GM21717 (cell line): ENCODE measurements around the gene WBP2NL.
A peak's percentile ranks its signal among the peaks of the same experiment; 100 is the strongest.

Source experiments
- ATAC-seq: cut with Tn5 transposase; IDR thresholded peaks from one replicate; pipeline ENCODE4 v1.9.1; 2021; ENCODE audit warnings: mild to moderate bottlenecking, moderate library complexity; ENCODE audit not compliant: unreplicated experiment

Gene WBP2NL

DNA sequence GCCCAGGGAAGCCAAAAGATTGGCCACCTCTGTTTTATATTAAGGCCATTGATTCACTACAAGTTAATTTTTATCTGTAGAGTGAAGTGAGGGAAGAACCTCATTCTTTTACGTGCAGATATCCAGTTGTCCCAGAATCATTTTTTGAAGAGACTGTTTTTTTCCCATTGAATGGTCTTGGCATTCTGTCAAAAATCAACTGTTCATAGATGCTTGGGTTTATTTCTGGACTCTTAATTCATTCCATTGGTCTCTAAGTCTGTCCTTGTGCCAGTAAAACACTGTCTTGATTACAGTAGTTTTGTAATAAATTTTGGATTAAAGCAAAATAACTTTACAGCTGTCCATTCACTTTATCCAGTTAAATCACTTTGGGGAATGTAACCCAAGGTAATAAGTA is 26.8 kb downstream of the WBP2NL start:
- no peak for ATAC-seq

DNA sequence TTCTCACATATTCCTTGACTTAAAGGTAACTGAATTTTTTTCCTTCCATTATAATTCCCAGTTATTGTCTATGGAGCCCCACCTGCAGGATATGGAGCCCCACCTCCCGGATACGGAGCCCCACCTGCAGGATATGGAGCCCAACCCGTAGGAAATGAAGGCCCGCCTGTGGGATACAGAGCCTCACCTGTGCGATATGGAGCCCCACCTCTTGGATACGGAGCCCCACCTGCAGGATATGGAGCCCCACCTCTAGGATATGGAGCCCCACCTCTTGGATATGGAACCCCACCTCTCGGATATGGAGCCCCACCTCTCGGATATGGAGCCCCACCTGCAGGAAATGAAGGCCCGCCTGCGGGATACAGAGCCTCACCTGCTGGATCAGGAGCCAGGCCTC is 28.1 kb downstream of the WBP2NL start:
- ATAC-seq, result no peak

DNA sequence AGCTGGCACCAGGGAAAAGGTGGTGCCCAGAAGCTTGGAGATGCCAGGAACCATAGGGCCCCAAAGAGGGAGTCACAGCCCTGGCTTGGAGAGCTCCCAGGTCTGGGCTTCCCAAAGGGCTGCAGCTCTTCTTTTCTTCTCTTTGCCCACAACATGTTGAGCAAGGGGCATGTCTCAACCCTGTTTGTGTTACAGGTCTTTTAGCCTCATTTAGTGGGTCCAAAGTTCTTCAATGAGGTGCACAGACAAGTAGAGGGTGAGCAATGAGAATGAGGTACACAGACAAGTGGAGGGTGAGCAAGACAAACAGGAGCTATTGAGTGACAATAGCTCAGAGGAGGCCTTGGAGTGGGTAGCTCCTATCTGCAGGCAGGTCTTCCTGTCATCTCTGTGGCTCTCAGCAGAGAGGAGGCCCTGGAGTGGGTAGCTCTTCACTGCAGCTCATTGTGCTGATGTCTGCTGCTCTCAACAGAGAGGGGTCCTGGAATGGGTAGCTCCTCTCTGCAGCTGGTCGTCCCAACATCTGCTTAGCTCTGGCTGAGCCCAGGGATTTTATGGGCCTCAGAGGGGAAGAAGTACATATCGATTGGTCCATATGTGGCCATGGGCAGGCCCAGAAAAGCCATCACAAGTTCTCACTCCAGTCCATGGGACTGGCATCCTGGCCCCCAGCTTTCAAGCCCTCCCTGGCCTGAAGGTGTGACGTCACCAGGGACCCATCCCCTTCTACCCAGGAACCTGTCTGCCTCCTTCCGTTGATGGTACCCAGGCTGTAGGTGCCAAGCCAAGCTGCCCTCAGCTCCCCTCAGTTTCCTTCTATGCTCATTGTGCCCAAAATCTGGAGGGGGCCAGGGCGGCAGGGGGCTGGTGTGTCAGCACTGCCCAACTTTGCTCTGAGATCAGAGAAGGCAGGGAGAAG is 34.9 kb downstream of the WBP2NL start:
- ATAC-seq, result no peak

DNA sequence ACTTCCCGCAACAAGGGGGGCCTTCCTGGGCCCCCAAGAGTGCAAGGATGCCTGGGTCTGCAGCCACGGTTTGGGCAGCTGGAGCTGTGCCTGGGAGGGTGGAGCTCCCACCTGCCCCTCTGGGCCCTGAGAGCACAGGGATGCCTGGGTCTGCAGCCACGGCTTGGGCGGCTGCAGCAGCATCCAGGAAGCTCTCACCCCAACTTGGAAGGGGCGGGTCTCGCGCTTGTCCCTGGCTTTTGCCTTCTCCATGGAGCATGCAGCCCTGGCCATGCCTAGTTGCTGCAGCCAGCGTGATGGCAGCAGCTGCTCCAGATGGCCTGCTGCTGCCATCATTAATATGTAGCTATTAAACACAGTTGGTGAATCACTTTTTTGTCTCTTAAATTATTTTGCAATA is 36.7 kb downstream of the WBP2NL start:
- ATAC-seq, result no peak

DNA sequence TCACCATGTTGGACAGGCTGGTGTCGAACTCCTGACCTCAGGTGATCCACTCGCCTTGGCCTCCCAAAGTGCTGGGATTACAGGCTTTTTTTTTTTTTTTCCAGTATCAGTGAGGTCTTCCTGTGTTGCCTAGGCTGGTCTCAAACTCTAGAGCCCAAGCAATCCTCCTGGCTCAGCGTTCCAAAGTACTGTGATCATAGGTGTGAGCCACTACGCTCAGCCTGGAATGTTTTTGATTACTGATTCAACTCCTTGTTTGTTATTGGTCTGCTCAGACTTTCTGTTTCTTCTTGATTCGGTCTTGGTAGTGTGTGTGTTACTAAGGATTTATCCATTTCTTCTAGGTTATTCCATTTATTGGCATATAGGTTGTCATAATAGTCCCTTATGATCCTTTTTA is 40.7 kb downstream of the WBP2NL start:
- no peak for ATAC-seq

DNA sequence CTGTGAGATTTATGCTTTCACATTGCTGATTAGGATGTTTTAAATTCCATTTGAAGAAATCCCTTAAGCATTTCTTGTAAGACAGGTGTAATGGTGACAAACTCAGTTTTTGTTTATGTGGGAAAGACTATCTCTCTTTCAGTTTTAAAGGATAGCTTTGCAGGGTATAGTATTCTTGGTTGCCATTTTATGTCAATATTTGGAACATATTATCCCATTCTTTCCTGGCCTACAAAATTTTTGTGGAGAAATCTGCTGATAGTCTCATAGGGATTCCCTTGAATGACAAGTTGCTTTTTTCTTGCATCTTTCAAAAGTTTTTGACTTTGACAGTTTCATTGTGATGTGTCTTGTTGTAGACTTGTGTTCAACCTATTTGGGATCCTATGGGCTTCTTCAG is 43.2 kb downstream of the WBP2NL start:
- ATAC-seq, result no peak

DNA sequence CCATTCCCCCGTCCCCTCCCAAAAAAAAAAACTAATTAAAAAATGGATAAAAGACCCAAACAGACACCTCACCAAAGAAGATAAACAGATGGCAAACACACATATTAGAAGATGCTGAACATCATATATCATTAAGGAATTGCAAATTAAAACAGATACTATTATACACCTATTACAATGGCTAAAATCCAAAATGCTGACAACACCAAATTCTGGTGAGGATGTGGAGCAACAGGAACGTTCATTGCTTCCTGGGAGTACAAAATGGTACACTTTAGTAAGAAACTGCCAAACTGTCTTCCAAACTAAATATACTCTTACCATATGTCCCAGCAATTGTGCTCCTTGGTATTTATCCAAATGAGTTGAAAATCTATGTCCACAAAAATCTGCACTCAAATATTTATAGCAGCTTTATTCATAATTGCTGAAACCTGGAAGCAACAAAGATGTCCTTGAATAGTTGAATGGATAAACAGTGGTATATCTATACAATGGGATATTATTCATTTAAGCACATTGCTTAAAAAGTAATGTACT is 52.1 kb downstream of the WBP2NL start:
- no peak for ATAC-seq

DNA sequence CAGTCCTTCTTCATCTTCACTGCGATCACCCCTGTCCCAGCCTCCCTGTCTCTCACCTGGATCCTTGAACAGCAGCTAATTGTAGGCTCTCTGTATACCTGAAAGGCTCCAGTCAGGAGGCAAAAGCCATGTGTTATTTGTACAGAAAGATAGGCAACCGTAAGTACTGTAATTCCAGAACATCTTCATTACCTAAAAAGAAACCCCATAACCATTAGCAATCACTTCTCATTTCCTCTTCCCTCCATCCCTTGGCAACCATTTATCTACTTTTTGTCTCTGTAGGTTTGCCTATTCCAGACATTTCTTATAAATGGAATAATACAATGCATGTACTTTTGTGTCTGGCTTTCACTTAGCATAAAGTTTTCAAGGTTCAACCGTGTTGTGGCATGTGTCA is 54.2 kb downstream of the WBP2NL start:
- ATAC-seq, result no peak

DNA sequence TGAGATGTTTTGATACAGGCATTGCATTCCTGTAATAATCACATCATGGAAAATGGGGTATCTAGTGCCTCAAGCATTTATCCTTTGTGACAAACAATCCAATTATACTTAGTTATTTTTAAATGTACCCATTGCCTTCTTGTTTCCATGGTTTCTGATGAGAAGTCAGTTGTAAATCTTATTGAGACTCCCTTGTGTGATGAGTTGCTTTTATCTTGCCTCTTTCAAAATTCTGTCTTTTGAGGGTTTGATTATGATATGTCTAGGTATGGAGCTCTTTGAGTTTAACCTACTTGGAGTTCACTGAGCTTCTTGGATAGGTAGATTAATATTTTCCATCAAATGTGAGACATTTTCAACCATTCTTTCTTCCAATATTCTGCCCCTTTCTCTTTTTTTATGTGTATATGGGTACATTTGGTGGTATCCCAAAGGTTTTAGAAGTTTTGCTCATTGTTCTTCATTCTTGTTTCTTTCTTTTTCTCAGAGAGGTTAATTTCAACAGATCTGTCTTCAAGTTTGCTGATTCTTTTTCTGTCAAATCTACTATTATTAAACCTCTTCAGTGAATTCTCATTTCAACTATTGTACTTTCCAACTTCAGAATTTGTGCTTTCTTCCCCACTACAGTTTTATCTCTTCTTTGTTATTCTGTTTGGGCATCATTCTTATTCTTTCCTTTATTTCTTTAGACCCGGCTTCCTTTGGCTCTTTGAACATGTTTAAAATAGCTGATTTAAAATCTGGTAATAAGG is 58.3 kb downstream of the WBP2NL start:
- no peak for ATAC-seq

DNA sequence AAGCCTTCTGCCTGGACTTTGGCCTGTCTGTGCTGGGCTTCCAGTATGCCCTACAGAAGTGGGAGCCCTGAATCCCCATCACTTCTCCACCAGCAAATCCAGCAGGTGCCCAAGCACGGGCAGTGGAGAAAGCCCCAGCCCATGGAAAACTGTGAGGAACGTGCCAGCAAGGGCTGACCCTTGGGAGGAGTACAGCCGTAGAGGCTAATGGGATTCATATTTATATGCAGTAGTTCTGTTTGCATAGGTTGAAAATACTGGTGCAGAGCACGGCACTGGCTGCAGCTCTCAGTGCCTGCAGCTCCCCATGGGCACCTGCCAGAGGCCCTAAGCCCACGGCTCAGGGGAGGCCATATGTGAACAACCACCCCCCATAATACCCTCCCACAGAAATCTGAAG is 61.9 kb downstream of the WBP2NL start:
- no peak for ATAC-seq

DNA sequence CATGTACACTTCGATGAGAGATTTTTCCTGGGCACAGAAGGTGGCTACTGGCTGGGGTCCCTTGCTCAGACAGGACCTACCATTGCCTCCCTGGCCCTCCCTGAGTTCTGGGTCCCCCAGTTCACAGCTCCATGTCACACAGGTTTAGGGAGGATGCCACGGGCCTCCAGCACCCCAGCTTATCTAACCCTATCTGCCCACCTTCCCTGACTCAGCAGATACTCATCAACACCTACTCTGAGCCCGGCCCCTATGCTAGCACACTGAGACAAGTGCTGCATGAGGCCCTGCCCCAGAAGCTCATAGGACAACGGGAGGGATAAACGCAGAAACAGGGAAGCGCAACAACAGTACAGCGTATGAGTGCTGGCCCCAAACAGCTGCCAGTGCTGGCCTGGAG is 62.5 kb downstream of the WBP2NL start:
- no peak for ATAC-seq

DNA sequence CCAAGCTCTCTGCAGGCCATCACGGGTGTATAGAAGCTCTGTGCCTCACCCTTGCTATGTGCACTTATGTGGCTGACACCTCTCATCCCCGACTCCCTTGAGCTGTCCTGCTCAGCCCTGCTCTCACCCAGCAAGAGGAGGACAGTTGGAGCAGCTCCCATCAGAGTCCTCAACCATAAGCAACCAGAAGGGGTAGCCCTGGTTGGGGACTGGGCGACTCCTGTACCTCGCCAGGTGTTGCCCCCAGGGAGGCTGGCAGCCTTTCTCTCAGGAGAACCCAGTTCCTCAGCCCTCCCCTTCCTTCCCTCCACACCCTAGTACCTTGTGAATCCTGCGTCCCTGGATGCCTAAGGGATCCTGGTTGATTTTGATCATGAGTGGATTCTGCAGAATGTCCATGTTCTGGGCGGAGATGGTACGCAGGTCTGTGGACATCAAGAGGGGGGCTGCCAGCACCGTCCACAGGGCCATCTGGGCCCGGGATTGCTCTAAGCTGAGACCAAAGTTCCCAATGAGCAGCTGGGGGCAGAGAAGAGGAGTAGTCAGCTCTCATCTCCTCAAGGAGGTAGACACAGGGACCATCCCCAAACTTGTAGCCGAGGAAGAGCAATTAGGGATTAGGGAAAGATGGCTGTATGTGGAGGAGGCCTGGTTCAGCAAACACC is 64.0 kb downstream of the WBP2NL start:
- no peak for ATAC-seq

DNA sequence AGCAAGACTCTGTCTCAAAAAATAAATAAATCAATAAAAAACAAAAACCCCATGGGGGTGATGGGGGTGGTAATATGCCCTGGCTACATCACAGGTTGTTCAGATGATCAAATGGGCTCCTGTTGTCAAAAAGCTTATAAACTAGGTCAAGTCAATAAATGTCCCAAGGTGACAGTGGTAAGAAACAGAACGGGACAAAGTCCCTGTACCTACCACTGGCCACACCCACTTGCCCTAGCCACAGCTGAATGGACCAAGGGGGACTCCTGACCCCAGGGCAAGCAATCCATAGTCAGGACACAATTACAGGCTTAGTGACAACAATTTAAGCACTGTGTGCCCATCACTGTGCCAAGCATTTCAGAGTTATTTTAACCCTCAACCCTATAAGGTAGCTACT is 66.0 kb downstream of the WBP2NL start:
- ATAC-seq, result no peak

DNA sequence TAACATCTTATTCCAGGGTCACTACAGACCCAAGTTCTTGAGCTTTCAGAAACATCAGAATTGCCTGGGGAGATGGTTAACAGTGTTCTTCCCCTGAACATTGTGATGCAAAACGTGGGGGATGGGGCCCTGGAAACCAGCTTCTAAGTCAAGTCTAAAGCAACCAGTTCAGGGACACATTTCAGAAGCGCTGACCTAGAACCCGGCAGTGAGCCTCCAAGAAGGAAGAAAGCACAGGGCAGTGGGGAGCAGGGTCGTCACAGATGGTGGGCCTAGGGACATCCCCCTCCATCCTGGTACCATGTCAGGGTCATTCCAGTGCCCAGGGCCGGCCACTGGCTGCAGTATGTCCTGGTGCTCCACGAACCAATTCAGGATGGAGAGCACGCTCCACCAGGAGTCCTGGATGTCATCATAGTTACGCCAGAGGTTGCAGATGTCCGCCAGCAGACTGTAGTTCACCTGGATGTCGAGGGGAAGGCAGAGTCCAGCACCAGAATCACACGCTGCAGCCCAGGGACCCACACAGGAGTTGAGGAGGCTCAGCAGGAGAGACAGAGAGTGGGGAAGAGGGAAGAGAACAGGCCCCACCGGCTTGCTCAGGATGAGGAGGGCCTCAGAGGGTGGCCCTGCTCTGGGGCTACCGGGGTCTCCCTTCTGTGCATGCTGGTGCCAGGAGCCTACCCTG is 67.0 kb downstream of the WBP2NL start:
- ATAC-seq, result no peak

DNA sequence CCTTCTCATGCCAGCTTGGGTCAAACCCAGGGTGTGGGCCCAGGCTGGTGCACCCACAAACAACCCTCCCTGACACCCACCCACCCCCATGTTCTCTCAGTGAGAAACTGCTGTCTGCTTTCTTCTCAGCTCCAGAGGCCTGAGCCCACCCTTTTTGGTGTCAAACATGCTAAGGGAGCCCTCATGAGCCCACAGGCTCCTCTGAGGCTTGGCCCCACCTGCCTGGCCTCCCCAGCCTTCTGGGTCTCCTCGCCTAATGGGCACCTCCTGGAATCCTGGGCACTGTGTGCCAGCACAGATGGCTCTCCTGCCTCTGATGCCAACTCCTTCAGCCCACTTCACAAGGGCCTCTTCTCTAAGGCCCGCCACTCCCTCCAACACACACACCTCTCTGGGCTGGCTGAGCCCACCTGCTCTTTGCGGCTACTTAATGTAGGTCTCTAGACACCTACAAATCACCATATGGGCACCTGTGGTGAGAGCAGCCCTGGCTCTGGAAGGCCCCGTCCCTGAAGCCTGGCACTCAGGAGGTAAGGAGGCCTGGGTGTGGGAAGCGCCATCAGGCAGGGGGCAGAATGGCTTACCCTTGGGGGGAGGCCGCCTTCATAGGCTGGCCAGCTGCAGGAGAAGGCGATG is 67.7 kb downstream of the WBP2NL start:
- no peak for ATAC-seq

DNA sequence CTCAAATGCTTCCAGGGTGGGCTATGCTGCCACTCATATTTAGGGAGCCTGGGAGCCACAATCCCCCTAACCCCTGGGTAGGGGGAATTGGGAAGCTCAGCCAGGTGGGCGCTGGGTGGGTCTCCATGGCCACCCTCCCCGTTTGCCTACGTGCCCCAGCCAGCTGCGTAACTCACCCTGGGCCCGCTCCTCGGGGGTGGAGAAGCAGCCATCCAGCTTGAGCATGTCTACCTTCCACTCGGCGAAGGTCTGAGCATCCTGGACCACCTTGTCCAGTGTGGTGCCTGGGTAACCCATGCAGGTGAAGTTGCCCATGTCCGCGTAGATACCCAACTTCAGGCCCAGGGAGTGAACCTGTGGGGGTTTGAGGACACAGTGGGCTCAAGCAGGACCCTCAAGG is 68.3 kb downstream of the WBP2NL start:
- no peak for ATAC-seq

DNA sequence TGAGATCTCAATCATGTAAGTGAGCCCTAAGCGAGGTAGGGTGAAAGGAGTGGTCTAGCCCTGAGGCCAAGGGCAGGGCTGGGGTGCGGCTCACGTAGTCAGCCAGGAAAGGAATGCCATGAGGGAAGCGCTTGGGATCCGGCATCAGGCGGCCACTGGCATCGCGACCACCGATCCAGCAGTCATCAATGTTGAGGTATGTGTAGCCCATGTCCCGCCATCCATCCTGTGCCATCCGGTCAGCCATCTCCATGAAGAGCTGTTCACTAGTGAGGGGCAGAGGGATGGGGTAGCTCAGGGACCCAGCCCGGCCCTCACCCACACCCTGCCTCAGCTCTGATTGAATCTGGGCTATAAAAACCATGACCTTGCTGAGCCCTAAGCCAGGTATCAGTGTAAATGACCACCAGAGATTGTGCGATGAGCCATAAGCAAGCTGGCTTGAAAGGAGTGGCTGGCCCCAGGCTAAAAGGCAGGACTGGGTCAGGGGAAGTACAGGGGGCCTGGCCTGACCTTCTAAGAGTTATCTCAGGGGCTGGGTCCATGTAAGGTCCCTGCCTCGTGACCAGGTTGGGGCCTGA is 69.2 kb downstream of the WBP2NL start:
- ATAC-seq, result no peak

DNA sequence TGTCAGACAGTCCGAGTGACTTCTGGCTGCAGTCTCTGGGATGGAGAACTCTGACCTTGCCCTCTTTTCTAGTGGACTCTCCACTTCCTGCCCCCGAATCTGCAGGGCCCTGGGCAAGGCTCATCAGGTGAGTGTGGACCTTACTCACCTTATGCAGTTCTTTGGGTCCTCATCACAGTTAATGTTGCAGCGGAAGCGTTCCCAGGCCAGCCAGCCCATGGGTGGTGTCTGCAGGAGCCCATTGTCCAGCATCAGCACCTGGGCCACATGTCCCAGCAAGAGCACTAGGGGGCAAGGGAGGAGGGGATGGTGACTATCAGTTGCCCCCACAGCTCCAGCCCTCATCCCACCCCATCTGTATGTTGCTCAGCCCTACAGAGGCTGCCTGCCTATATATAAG is 69.7 kb downstream of the WBP2NL start:
- ATAC-seq, result no peak

DNA sequence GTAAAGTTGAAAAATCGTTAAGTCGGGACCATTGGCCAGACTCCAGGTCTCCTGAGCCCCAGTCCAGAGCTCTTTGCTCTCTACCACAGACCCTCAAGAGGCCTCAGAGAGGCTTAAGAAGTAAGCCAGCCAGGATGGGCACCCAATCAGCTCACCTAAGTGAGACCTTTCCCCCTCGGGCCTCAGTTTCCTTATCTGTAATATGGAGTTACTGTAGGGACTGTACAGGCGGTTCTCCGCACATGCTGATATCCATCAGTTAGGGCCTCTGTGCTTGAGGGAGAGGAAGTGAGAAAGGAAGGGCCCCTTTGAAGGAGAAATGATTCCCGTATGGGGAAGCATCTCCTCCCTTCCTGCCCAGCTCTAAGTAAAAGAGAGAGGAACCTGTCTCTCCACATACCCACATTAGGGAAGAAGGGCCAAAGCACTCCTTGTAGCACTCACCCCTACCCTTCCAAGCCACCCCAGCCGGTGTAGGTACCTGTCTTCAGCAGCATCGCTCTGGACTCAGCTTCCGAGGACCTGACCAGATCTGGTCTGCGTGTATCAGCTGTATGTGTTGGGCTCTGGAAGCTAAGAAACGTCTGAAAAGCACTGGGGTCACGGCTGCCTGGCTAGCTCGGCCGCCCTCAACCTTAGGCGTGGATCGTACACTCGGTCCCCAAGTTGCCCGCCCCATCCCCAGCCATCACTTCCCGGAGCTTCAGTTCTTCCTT is 71.4 kb downstream of the WBP2NL start:
- ATAC-seq, result peak; percentile 13
